ENCODE data around the gene DPH2. TPM values are rescaled to one million over a fixed set of nuclear protein-coding genes. Genes with fewer than 3 reads are reported as not detected.

The DPH2 gene
- polyA plus RNA-seq, 1 experiment = 35.3 TPM

DNA sequence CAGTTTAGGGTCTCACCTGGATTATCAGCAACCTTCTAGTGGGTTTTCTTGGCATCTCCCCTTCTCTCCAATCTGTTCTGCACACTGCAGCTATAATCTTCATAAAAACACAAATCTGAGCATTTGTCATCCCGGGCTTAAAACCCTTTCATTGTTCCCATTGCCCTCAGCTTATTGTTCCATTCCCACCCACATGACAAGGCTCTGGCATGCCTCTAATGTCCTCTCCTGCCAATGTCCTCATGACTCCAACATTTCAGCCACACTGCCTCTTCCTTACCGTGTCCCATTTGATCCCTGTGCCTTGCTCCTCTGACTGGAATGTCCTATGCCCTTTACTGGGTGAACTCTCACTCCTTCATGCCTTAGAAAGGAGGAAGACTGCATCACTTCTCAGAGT is 7.5 kb upstream of the DPH2 start:
- no peak overlapping the region for H3K4me3 ChIP-seq (ENCODE audit: low read depth, low read length)
- H3K27me3 ChIP-seq (ENCODE audit: control insufficient read depth, insufficient read depth, low read length) = no peaks in the 10 kb centered on the region
- ChIA-PET POLR2A (no interaction called here), CTCF (no interaction called here)
- DNase-seq (ENCODE audit: low read depth) = no peak
- peaks cover 22% of the 10 kb centered on the region for H3K36me3 ChIP-seq (ENCODE audit: control insufficient read depth, insufficient read depth, low read length)
- TF ChIP-seq CTCF (IDR thresholded peaks at IDR 0.05; ENCODE audit: insufficient read depth, low read depth, low read length) = no peak

- DNase-seq (ENCODE audit: low read depth) = no peak
- Histone ChIP-seq H3K4me3 (ENCODE audit: low read depth, low read length) (no peak overlapping the region), H3K36me3 (ENCODE audit: control insufficient read depth, insufficient read depth, low read length) (peaks cover 16% of the 10 kb centered on the region), H3K27me3 (ENCODE audit: control insufficient read depth, insufficient read depth, low read length) (no peaks in the 10 kb centered on the region)
- ChIA-PET POLR2A (no interaction called here), CTCF (interaction anchor here (0.6 kb wide), 1 partner anchor 202 kb away, joined by 3 read pairs; no protein-coding TSS in a partner anchor)
- no peak for TF ChIP-seq CTCF (IDR thresholded peaks at IDR 0.05; ENCODE audit: insufficient read depth, low read depth, low read length)
Measured at GRCh38 chr1:43963006-43963405, 6.8 kb upstream of the DPH2 start.

DNA sequence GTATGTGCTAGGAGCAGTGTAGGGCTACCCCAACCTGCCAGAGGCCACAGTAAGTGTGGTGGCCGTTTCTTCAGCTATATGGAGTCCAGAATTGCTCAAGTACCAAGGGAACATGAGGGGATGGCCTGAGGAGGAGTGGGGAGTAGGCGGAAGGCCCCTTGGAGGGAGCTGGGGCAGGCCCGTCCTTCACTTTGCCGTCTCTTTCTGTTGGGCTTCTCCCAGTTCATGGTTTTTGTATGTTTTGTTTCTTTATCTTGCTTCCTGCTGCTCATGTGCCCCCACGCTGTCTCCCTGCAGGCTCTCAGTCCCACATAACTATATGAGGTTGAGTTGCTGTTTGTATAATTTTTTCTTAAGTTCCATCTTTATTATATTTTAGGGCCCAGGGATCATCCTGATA is 5.9 kb upstream of the DPH2 start:
- POLR2A ChIA-PET = no interaction called here
- TF ChIP-seq CTCF (IDR thresholded peaks at IDR 0.05; ENCODE audit: insufficient read depth, low read depth, low read length) = no peak
- H3K36me3 ChIP-seq (ENCODE audit: control insufficient read depth, insufficient read depth, low read length) = peaks cover 14% of the 10 kb centered on the region
- H3K4me3 ChIP-seq (ENCODE audit: low read depth, low read length) = no peak overlapping the region
- CTCF ChIA-PET = interaction anchor here (1.2 kb wide), 2 partner anchors 12 to 17 kb away, joined by 3 read pairs; no protein-coding TSS in a partner anchor
- no peak for DNase-seq (ENCODE audit: low read depth)
- H3K27me3 ChIP-seq (ENCODE audit: control insufficient read depth, insufficient read depth, low read length) = no peaks in the 10 kb centered on the region

DNA sequence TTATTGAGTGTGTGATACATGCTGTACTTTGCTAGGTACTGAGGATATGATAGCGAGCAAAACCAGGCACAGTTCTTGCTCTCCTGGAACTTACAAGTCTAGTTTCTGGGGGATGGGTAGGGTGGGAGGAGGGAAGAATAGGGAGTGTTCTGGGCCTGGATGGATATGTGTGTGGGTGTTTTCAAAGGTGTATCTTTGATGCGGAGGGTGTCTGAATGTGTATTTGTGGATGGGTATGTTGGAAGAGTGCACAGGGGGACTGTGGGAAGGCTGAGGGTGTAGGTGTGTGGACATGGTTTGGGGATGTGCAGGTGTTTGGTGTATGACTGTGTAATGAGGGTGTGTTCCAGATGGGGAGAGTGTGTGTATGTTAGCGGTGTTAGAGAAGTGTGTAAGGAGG is 4.5 kb upstream of the DPH2 start:
- CTCF ChIA-PET = interaction anchor here (1.2 to 1.3 kb wide), 2 partner anchors 11 to 16 kb away, joined by 3 read pairs; no protein-coding TSS in a partner anchor
- no peaks in the 10 kb centered on the region for H3K27me3 ChIP-seq (ENCODE audit: control insufficient read depth, insufficient read depth, low read length)
- no peak for TF ChIP-seq CTCF (IDR thresholded peaks at IDR 0.05; ENCODE audit: insufficient read depth, low read depth, low read length)
- POLR2A ChIA-PET = no interaction called here
- DNase-seq (ENCODE audit: low read depth) = no peak
- H3K4me3 ChIP-seq (ENCODE audit: low read depth, low read length) = no peak overlapping the region
- H3K36me3 ChIP-seq (ENCODE audit: control insufficient read depth, insufficient read depth, low read length) = peaks cover 11% of the 10 kb centered on the region

DNA sequence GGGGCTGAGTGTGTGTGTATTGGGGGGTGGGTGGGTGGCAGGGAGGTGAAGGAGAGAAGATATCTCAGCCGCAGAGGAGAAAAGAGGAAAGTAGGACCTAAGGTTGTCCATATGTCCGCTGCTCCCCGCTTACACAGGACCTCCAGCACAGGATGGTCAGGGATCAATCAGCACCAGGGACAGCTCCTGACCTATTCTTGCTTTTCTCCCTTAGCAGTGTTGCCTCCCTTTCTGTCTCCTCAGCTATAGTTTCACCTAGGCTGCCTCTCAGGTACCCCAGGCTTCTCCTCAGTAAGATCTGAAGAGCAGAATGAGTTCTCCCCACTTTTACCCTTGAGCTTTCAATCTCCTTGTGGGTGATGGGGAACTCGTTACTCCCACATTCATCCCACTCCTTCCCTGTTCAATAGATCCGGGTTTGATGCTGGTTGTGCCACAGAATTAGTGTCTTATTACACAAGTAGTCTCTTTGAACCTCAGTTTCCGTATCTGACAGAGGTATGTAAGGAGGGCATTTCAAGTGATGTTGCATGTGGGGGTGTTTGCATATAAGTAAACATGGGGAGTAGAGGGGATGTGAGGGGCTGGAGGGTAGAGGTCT is 1.4 kb upstream of the DPH2 start:
- ChIA-PET CTCF (interaction anchor here (1.0 kb wide), 1 partner anchor 34 kb away, joined by 3 read pairs; no protein-coding TSS in a partner anchor), POLR2A (no interaction called here)
- no peak for TF ChIP-seq CTCF (IDR thresholded peaks at IDR 0.05; ENCODE audit: insufficient read depth, low read depth, low read length)
- Histone ChIP-seq H3K27me3 (ENCODE audit: control insufficient read depth, insufficient read depth, low read length) (no peaks in the 10 kb centered on the region), H3K36me3 (ENCODE audit: control insufficient read depth, insufficient read depth, low read length) (peaks cover 7% of the 10 kb centered on the region), H3K4me3 (ENCODE audit: low read depth, low read length) (no peak overlapping the region)
- DNase-seq (ENCODE audit: low read depth) = no peak
